Left kidney (tissue), 1 donor: ENCODE measurements around the gene RCAN2. TPM values are rescaled to one million over a fixed set of nuclear protein-coding genes. Genes with fewer than 3 reads are reported as not detected.

ENCODE experiments used
- polyA plus RNA-seq: library from polyadenylated mRNA; unstranded; fragments of 120-200 nt; gene quantifications from one replicate; pipeline ENCODE4 v1.2.1, GENCODE V29; 2013; ENCODE audit not compliant: insufficient read length

RCAN2 gene
- polyA plus RNA-seq, 1 donor: 22.5 TPM

Other genes with a start within 250 kb of the RCAN2 start
- 6.8 TPM for gene CYP39A1, start 161.4 kb upstream of the RCAN2 start, polyA plus RNA-seq
- 69.6 TPM for gene SLC25A27, start 161.5 kb upstream of the RCAN2 start, polyA plus RNA-seq
- gene TDRD6, start 196.4 kb upstream of the RCAN2 start, polyA plus RNA-seq: 3.2 TPM
- gene PLA2G7, start 243.9 kb upstream of the RCAN2 start, polyA plus RNA-seq: 2.6 TPM